HG03025 (cell line): ENCODE results near the gene PPIB.
A peak's percentile ranks its signal among the peaks of the same experiment; 100 is the strongest.

ENCODE experiments used
- ATAC-seq: cut with Tn5 transposase; IDR thresholded peaks from one replicate; pipeline ENCODE4 v1.9.1; 2021; ENCODE audit warnings: mild to moderate bottlenecking, moderate library complexity; ENCODE audit not compliant: unreplicated experiment, low FRiP score

Gene PPIB

DNA sequence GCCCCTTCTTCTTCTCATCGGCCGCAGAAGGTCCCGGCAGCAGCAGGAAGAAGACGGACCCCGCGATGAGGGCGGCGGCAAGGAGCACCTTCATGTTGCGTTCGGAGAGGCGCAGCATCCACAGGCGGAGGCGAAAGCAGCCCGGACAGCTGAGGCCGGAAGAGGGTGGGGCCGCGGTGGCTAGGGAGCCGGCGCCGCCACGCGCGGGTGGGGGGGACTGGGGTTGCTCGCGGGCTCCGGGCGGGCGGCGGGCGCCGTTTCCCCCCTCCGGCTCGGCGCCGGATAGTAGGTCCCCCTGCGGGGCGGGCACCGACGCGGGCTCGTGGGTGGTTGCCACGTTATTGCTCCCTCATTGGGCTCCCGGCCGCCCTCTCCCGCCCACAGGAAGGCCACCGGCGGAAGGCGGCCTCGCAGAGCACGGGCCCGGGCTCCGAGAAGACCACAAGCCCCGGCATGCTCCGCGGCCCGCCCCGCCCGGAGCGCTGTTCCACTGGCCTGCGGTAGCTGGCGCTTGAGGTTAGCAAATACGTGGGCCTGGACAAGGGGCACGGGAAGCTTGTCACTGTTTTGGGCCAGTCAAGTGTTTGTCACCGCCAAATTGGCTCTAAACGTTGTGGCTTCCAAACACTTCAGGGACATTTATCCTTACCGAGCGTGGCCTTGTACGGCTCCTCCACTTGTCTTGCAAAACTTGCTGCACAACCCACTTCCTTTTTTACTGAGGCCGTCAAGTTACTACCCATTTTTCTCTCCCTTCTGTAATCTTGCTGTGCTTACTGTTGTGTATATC is at the start of gene PPIB:
PPIB (minus strand) TSS at position 154 of the 790 bp plus-strand sequence; CDS start at position 118, 36 bp downstream.
- ATAC-seq = peak; percentile 86

DNA sequence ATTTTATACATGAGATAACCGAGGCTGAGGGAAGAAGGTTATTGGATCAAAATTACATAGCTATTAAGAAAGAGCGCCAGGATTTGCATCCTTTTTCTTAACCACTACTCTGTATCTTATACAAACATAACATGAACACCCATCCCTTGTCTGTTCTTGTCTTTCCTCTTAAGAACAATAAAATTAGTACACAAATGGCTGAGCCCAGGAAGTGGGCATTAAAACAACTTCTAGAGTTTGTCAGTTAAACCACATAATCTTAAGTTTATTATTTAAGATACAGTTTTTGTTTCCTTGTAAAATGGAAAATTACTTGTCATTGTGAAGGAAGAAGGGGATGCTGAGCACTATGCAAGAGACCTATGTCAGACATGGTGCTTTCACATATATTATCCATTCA is 48.9 kb upstream of the PPIB start:
- no peak for ATAC-seq

DNA sequence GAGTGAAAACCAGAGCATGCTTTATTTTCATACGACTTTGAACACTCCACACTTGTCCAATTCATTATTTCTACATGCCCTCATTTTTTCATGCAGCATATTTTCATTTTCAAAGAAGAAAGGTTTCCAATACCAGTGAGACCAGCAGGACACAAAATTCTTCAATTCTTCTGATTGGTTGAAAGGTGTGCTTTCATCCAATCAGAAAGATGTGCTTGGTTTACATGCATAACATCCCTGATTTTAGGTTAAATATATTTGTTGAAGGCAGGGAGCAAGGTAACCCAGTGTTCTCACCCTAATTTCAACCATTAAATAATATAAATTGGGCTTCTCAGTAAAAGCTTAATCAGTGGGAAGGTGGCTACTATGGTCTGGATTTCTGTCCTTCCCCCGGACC is 47.5 kb upstream of the PPIB start:
- no peak for ATAC-seq

DNA sequence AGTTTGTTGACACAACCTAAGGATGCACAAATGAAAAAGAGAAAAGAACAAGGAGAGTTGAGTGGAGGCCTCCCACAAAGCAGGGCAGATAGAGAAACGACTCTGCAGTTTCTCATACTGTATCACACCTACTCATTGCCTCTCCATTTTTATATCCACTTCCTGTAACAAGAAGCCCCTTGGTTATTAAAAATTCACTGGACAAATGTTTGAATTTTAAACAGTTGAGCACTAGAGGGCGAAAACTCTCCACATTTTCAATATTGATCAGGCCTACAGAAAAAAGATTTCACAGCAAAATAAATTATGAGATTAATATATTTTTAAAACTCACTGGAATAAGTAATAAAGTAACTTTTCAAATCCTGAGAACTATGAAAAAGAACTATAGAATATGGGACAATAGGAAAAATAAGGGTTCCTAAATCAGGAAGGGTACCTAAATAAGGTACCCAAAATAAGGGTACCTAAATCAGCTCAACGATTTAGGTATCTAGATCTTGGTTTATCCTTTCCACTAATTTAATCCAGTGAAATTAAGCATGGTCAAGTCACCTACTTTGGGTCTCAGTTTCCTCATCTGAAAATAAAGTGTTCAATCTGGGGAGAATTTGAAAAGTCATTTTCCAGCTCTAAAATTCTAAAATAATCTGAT is 47.0 kb upstream of the PPIB start:
- no peak for ATAC-seq

DNA sequence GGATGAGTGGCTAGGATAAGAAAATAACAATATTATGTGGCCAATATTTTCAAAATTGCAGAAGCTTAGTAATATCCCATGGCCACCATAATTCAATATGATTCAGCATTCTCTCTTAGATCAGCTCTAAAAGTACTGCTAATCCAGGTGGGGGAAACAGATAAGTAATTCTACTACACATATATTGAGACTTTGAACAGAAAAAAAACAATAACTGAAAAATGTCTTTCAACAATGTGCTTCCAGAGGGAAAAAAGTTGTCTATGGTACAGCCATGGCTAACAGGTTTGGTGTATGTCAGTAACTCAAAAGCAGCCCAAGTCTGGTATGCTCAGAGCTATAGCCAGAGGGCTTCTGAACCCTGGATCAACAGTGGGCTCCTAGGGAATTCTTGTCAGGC is 42.4 kb upstream of the PPIB start:
- ATAC-seq = no peak

DNA sequence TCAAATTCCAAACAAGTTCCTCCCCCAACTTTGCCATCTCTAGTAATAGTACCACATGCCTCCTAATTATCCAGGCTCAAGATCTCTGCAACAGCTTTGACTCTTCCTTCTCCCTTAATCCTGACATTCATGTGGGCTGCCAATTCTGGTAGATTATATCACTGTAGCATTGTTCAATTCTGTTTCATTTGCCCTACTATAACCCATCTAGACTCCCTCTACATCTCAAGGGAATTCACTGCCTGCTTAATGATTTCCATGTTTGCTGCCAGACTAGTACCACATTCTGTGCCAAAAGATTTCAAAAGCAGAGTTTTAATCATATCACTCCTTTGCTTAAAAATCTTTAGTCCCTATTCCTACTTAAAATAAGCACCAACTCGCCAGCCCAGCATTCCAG is 34.6 kb upstream of the PPIB start:
- no peak for ATAC-seq

DNA sequence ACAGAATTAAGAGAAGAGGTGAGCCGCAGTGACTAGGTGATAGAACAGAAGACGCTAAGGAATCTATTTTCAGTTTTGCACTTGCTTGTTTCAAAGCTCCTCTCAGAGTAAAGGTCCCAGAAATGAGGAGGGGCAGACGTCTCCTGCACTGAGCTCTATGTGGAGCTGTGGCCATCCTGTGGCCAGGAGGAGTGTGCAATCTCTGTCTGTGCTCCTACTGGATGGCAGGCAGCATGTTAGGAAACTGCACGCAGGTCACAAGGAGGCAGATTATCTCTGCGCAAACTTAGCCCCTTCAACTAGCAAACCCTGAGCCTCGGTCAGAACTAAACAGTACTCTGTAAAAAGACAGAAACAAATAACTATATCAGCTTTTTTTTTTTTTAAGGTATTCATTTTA is 31.1 kb upstream of the PPIB start:
- no peak for ATAC-seq

DNA sequence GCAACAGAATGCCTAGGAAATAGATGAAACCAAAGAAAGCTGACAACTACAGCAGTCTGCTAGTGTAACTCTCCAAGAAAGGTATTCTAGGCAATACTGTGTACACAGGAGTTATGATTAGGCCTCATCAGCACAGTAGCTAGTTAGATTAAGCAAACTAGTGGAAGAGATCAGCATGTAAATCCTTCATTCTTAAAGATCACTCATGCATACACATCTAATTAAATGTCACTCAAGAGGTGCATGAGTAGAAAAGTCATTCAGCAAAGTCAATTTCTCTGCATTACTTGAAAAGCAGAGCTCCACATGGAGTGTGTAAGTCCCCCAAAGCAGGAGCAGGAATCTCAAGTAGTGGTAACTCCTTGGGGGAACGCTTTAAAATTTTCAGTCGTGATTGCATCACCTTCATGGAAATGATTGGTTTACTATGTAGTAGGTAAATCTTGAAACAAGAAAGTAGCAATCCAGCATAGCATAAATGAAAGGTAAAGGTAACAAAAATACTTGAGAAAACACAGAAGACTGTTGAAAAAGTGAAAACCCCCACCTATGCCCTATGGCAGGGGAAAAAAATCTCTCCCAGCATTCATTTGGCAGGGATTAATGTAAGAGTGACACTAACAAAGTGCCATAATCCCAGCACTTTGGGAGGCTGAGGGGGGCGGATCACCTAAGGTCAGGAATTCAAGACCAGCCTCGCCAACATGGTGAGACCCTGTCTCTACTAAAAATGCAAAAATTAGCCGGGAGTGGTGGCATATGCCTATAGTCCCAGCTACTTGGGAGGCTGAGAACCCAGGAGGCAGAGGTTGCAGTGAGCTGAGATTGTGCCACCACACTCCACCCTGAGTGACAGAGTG is 29.4 kb upstream of the PPIB start:
- ATAC-seq = no peak

DNA sequence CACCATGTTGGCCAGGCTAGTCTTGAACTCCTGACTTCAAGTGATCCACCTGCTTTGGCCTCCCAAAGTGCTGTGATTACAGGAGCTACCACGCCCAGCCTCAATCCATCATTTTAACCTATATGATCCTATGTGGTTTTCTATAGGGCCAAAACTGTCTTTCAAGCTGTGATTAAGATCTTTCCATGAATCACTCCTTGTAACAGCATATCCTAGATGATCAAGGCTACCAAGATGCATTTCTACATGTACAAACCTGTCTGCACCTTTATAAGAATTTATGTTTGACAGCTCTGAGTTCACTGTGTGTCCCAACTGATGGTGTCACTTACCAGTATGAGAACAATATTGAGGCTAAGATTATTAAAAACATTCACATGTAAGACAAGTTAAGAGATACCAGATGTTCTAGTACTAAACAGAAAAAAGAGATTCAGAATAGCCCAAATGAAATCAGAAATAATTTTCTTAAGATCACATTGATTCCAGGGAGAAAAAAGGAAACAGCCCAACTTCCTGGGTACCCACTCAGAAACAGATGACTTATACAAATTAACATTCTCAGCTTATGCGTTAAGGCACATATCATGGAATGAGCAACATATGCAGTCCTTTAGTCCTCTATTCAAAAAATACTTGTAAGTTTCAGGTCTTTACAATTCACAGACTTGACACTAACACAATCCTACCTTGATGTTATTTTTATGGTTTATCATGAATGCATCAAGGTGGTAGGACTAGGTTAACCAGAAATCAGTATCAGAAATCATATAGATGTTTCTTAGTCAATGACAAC is 24.8 kb upstream of the PPIB start:
- ATAC-seq = no peak

DNA sequence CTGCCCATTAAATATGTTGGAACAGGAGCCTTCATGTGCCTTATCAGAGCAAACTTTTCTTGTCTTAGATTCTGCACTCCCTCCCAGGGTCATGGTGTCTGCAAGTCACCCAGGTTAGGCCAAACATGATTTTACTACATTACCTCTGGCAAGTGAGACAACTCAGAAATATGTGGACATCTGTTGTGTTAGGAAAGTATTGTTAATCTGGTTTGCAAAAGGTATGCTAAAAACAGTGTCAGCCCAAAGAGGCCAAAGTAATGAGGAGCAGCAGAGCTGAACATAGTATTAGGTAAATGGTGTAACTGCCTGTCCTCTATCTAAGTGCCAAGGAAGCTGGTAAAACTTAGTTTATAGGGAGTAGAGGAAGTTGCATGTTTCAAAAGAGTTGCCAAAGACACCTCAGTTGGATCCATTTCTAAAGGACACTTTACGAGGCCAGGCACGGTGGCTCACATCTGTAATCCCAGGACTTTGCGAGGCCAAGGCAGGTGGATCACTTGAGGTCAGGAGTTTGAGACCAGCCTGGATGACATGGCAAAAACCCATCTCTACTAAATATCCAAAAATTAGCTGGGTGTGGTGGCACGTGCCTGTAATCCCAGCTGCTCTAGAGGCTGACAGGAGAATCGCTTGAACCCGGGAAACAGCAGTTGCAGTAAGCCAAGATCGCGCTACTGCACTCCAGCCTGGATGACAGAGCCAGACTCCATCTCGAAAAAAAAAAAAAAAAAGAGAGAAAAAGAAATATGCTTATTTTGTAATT is 22.5 kb upstream of the PPIB start:
- ATAC-seq = no peak

DNA sequence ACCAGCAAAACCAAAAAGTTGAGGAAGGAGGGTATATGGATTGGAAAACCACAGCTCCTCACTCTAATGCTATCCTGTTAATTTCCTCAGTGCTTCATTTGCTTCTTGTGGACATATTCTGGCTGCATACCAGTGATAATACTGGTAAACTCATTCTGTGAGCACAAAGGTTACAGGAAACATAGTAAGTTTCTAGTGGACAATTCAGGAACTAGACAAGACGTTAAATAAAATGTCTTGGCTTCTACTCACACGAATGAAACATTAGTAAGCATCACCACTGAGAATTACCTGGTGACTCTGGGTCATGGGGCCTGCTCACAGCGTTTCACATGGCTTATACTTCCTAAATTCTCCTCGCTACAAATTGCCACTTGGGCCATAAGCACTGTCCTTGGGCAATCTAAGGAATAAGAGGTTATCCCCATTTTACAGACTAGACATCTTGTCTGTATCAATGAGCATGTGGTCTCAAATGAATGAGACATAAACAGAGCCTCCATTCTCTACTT is 20.1 kb upstream of the PPIB start:
- no peak for ATAC-seq

DNA sequence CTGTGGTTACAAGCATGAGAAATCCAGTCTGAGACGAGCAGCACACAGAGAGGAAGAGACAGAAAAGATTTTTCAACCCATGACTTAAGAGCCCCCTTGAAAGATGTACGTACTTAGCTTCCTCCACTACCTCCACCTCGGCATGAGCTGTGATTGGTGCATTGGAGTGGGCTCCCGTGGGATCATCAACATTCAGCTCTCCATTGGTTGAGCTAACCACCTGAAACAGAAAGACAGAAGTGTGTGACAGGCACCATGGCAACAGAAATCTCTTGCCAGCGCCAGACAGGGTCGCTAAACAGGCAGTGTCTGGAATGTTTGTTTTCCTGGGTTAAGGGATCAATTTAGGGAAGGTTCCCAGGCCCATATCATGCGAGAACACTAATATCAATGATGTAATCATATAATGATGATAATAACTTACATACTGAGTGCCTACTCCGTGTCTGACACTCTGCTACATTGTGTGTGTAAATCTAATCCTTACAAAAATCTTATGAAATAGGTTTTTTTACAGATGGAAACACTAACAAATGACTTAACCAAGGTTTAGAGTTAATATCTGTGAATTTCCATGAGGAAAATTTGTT is 17.5 kb upstream of the PPIB start:
- ATAC-seq = no peak

DNA sequence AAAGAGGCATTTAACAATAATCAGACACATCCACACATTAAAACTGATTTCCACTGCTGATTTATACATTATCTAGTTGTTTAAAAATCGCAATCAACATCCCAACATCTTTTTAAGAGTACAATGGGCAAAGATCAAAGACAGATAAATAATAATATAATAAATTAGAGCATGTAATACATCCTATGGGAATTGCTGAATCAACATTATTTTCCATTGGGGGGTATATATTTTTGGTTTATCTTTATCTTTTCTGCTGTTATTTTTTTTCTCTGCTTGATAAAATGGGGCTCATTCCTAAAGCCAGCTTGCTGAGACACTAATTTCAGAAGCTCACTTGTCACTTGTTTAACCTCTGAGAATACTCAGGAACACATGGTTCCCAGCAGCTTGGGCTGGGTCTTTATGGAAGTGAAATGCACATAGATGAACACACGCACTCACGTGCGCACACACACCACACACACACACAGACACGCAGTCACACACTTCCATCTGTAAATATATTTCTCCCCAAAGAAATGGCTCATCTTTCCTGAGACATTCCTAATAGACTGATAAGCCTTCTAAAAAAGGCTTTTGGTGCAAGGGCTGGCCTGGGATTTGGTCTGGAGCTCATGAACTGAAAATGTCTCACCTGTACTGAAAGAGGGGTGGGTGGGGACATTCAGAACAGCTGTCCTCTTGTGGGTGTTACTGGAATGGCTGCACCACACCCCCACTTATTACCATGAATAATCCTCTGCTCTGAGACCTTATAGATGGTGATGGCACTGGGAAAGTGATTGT is 3.5 kb upstream of the PPIB start:
- no peak for ATAC-seq

DNA sequence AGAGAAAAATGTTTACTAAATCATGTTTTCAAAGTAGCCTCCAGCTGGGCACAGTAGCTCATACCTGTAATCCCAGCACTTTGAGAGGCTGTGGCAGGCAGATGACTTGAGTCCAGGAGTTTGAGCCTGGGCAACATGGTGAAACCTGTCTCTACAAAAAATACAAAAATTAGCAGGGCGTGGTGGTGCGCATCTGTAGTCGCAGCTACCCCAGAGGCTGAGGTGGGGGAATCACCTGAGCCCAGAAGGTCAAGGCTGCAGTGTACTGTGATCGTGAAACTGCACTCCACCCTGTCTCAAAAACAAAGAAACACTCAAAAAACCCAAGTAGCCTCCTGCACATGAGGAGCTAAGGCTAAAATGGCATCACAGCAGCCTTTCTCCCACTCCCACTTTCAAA is 1.6 kb upstream of the PPIB start:
- no peak for ATAC-seq

DNA sequence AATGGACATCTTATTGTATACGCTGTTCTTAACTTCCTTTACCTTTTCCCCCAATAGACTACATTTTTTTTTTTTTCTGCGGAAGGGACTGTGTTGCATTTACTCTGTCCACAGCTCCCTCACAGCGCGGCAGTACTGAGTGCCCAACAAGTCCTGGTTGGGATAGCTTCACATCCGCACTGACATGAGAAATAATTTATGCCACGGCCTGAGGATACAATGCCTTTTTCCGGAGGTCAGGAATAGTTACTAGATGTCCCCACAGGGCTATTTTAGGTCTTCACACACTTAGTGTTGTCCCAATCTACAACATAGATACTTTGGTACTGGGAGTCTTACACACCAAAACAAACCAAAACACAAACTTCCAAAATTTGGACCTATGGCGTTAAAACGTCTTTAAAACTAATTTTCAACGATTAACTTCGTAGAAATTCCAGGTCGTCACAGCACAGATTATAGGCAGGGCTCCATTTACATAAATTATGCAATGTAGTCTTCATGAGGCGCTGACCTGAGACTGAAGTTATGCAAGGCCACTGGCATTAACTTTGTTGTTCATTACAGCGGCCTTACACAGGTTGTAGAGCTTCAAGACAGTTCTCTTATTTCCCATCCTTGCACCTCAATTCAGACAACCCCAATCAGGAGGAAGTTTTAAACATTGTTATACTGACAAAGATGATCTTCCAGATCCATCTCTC is 989 bp upstream of the PPIB start:
- peak; percentile 1 for ATAC-seq

DNA sequence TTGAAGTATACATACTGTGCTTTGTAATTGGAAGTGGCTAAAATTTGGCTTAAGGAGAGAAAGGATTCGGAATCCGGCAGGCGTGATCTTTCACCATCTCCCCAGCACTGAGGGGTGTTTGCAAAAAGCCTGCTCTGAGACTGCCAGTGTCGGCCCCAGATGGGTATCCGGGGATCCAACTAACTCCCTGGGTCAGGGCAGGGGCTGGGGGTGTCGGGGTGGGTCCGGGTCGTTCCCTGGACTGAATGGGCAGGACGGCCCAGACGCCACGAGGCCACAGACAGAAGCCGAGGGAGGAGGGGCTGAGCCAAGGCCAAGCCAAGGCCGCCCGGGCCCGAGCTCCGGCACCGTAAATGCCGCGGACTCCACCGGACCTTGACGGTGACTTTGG is 349 bp downstream of the PPIB start:
- peak; percentile 23 for ATAC-seq

DNA sequence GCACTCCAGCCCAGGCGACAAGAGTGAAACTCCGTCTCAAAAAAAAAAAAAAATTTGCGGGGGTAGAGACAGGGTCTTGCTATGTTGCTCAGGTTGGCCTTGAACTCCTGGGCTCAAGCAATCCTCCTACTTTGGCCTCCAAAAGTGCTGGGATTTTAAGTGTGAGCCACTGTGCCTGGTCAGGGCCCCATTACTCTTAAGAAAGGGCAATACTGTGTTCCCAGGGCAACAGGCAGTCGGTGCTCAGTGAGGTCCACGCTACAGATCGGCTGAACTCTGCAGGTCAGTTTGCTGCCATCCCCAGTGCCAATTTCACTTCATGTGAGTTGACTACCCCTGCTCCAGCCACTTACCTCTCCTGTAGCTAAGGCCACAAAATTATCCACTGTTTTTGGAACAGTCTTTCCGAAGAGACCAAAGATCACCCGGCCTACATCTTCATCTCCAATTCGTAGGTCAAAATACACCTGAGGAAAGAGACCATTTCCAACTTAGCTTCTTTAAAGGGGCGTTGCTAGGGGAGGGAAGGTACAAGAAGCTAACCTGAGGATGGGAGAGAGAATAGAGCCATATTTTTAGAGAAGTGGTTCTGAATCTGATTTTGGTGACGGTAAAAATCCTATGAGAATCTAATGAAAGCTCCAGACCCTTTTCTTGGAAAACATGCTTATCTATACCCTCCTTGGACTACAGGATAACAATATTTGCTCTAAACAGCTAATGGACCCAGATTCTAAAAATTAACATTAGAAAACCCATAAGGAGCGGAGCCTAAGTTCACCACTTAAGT is 939 bp downstream of the PPIB start:
- ATAC-seq = no peak
